K562 (cell line): ENCODE data around the gene JUNB. TPM values are rescaled to one million over a fixed set of nuclear protein-coding genes. Genes with fewer than 3 reads are reported as not detected.

Experiments
- ATAC-seq: fragments of 200-7000 bp; cut with Tn5 transposase; 3 replicates; pipeline ENCODE4 v1.9.1; 2020; ENCODE audit warnings: moderate library complexity
- BruUV-seq: library from RNA; stranded (reverse); fragments of 400-500 nt; replicated peaks from 2 replicates; lab custom pipeline; 2021; lab: Mats Ljungman, UMichigan
- CTCF ChIA-PET: fragments of 300-600 bp; formaldehyde crosslinking; extraction: SDS; loops from one replicate; lab custom pipeline; 2021; ENCODE audit warnings: low intra/inter-chr PET ratio; lab: Yijun Ruan, JAX
- POLR2A ChIA-PET: fragments of 300-600, 350-650 bp; sonication (Branson Sonifier 250); formaldehyde crosslinking; extraction: SDS; loops from one replicate; lab custom pipeline; 2021; ENCODE audit warnings: antibody characterized with exemption, inconsistent platforms; lab: Yijun Ruan, JAX
- DNase-seq, 4 experiments: peaks; one replicate each; pipeline versions ENCODE4 v3.0.0 to v3.0.0-alpha.2; 2011 to 2018; ENCODE audit warnings: low spot score in 3 of 4, mixed read lengths in 3 of 4; ENCODE audit errors: extremely low read depth in 1 of 4
- FAIRE-seq: peaks from 2 replicates; lab custom pipeline; 2011; peaks lifted over from hg19 to GRCh38; lab: Jason Lieb, UNC
- H2AFZ ChIP-seq: 2 replicates; pipeline ENCODE4 v1.6.0; 2011; ENCODE audit warnings: low read depth, low read length, control low read depth, inconsistent platforms
- H3K27ac ChIP-seq: fragments of 200-600 bp; 3 replicates; pipeline ENCODE4 v1.8.0; 2011; ENCODE audit warnings: low read depth, mild to moderate bottlenecking, control low read depth, inconsistent platforms, low read length, moderate library complexity, mixed read lengths; ENCODE audit errors: extremely low read depth
- H3K27me3 ChIP-seq, 2 experiments: fragments of 300-600 bp in 1 of 2; 2 replicates in 1 of 2; 3 replicates in 1 of 2; pipeline versions ENCODE4 v1.6.0 to v1.8.0; 2011; ENCODE audit warnings: inconsistent platforms in 2 of 2, low read length in 2 of 2, mild to moderate bottlenecking in 1 of 2, mixed read lengths in 1 of 2, moderate library complexity in 1 of 2; ENCODE audit not compliant: control insufficient read depth in 2 of 2, insufficient read depth in 2 of 2
- H3K36me3 ChIP-seq: fragments of 300-600 bp; 3 replicates; pipeline ENCODE4 v1.8.0; 2011; ENCODE audit warnings: mild to moderate bottlenecking, low read length, inconsistent platforms; ENCODE audit not compliant: control insufficient read depth, insufficient read depth
- H3K4me1 ChIP-seq, 2 experiments: fragments of 200-600 bp in 1 of 2; replicated peaks in 1 of 2; 2 replicates in 1 of 2; 3 replicates in 1 of 2; pipeline versions ENCODE4 v1.5.1 to v1.8.0; 2011; ENCODE audit warnings: inconsistent platforms in 2 of 2, low read length in 2 of 2, mild to moderate bottlenecking in 1 of 2, mixed read lengths in 1 of 2, moderate library complexity in 1 of 2; ENCODE audit not compliant: control insufficient read depth in 2 of 2, insufficient read depth in 2 of 2
- H3K4me2 ChIP-seq: 2 replicates; pipeline ENCODE4 v1.6.1; 2011; ENCODE audit warnings: low read length, control low read depth, inconsistent platforms, mixed read lengths; ENCODE audit not compliant: insufficient read depth
- H3K4me3 ChIP-seq: fragments of 200-600 bp; sonication (generic), shearing (Covaris generic); 2 replicates; pipeline ENCODE4 v1.5.1; 2016; ENCODE audit warnings: control low read depth, inconsistent platforms
- H3K79me2 ChIP-seq: fragments of 200-600 bp; 3 replicates; pipeline ENCODE4 v1.8.0; 2011; ENCODE audit warnings: low read length, inconsistent platforms; ENCODE audit not compliant: control insufficient read depth, insufficient read depth
- H3K9ac ChIP-seq, 2 experiments: 2 replicates each; pipeline versions ENCODE4 v1.6.0 to v1.6.1; 2011; ENCODE audit warnings: low read depth in 2 of 2, low read length in 2 of 2, control low read depth in 1 of 2, inconsistent platforms in 1 of 2, mild to moderate bottlenecking in 1 of 2, mixed read lengths in 1 of 2; ENCODE audit not compliant: insufficient read depth in 1 of 2
- H3K9me1 ChIP-seq: one replicate; pipeline ENCODE4 v1.6.0; 2011; ENCODE audit warnings: inconsistent platforms, mild to moderate bottlenecking, low read length, moderate library complexity; ENCODE audit not compliant: control insufficient read depth, insufficient read depth
- H3K9me3 ChIP-seq: replicated peaks from 2 replicates; pipeline ENCODE4 v1.5.1; 2011; ENCODE audit warnings: low read depth, low read length, inconsistent platforms; ENCODE audit not compliant: control insufficient read depth, insufficient read depth
- H4K20me1 ChIP-seq: replicated peaks from 2 replicates; pipeline ENCODE4 v1.6.1; 2011; ENCODE audit warnings: low read length, inconsistent platforms, mixed read lengths; ENCODE audit not compliant: control insufficient read depth, insufficient read depth
- BRD9 ChIP-seq: fragments of 450-650 bp; IDR thresholded peaks from 2 replicates; pipeline ENCODE4 v1.6.1; 2018; ENCODE audit warnings: low read depth; ENCODE audit not compliant: partially characterized antibody
- DIDO1 ChIP-seq: fragments of 450-650 bp; IDR thresholded peaks from 2 replicates; pipeline ENCODE4 v1.6.1; 2016; ENCODE audit warnings: low read depth, missing biosample characterization, missing genetic modification characterization
- ETS2 ChIP-seq: IDR thresholded peaks from 2 replicates; pipeline ENCODE4 v1.6.1; 2016; ENCODE audit warnings: borderline replicate concordance, missing genetic modification characterization, mild to moderate bottlenecking, moderate library complexity, missing compliant biosample characterization; ENCODE audit not compliant: poor library complexity, severe bottlenecking
- L3MBTL2 ChIP-seq: fragments of 450-650 bp; IDR thresholded peaks from 2 replicates; pipeline ENCODE4 v1.6.1; 2016; ENCODE audit warnings: mild to moderate bottlenecking, moderate library complexity
- SNAPC5 ChIP-seq: fragments of 250-450 bp; sonication (Bioruptor Pico); IDR thresholded peaks from 2 replicates; pipeline ENCODE4 v1.8.0; 2021; ENCODE audit warnings: moderate library complexity, mild to moderate bottlenecking, inconsistent platforms
- TEAD4 ChIP-seq, 2 experiments: sonication (generic) in 1 of 2; formaldehyde crosslinking in 1 of 2; IDR thresholded peaks; 2 replicates each; pipeline versions ENCODE4 v1.6.1 to v1.8.0; 2012 to 2022; ENCODE audit warnings: borderline replicate concordance in 1 of 2, inconsistent platforms in 1 of 2, low read length in 1 of 2, mild to moderate bottlenecking in 1 of 2, missing genetic modification reagents in 1 of 2
- ZC3H11A ChIP-seq: IDR thresholded peaks from 2 replicates; pipeline ENCODE4 v1.6.1; 2012; ENCODE audit warnings: low read depth, low read length, improper control_type of control experiment
- ZFP91 ChIP-seq: sonication (generic); formaldehyde crosslinking; IDR thresholded peaks from 2 replicates; pipeline ENCODE4 v1.8.0; 2022; ENCODE audit warnings: mild to moderate bottlenecking, missing genetic modification reagents
- ZKSCAN1 ChIP-seq: fragments of 150-350 bp; IDR thresholded peaks from 2 replicates; pipeline ENCODE4 v1.6.1; 2016; ENCODE audit warnings: low read depth, low read length
- ZNF140 ChIP-seq: fragments of 250-450 bp; sonication (Bioruptor Pico); IDR thresholded peaks from 2 replicates; pipeline ENCODE4 v1.8.0; 2021; ENCODE audit warnings: moderate library complexity, mild to moderate bottlenecking, inconsistent platforms
- ZNF76 ChIP-seq: fragments of 250-450 bp; sonication (Bioruptor Pico); IDR thresholded peaks from 2 replicates; pipeline ENCODE4 v1.4.0; 2020; ENCODE audit warnings: mild to moderate bottlenecking, moderate library complexity, borderline replicate concordance
- WGBS: fragments of 100-300 bp; shearing (Covaris generic); methylation state at CpG from one replicate; pipeline ENCODE4 v1.1.6; 2016; ENCODE audit warnings: low coverage, mixed read lengths; ENCODE audit not compliant: insufficient coverage; ENCODE audit errors: missing lambda C conversion rate; 5-methylcytosine and 5-hydroxymethylcytosine counted together
- in situ Hi-C: fragments of 300-500 bp; cut with MboI; formaldehyde crosslinking; loops from 4 replicates; pipeline ENCODE4 v1.15.0; 2018; ENCODE audit warnings: inconsistent platforms, mixed read lengths
- intact Hi-C: fragments of 100-400 bp; cut with micrococcal nuclease; formaldehyde crosslinking; loops from 2 replicates; pipeline ENCODE4 v1.14.2; 2022
- polyA plus RNA-seq, 8 experiments: library from polyadenylated mRNA; depleted of rRNA in 4 of 8; stranded (reverse) in 5 of 8; unstranded in 3 of 8; fragments of >200 nt; fragmentation: Nextera tagmentation in 2 of 8; fragmentation: Illumina TruSeq in 1 of 8; extraction: Ambion mirVana in 2 of 8; extraction: Trizol in 1 of 8; gene quantifications; 2 replicates each; pipeline versions ENCODE4 v1.2.1 to v1.2.3, GENCODE V29; 2011 to 2014; ENCODE audit warnings: inconsistent platforms in 1 of 8, missing spikeins in 1 of 8
- total RNA-seq, 7 experiments: library from RNA; depleted of rRNA in 6 of 7; stranded (reverse); fragments of >200 nt in 6 of 7; fragmentation: Illumina TruSeq in 2 of 7; extraction: Trizol in 2 of 7; gene quantifications; 2 replicates each; pipeline versions ENCODE4 v1.2.1 to v1.2.3, GENCODE V29; 2011 to 2021; ENCODE audit warnings: low replicate concordance in 1 of 7
- TF ChIP-seq, protein P1 (sequence below): fragments of 450-650 bp; IDR thresholded peaks from 2 replicates; pipeline ENCODE4 v1.7.1; 2018; ENCODE audit warnings: mild to moderate bottlenecking, low read depth; ENCODE audit not compliant: partially characterized antibody
- TF ChIP-seq, protein P2 (sequence below): fragments of 200-800 bp; sonication (Bioruptor generic); IDR thresholded peaks from 2 replicates; pipeline ENCODE4 v1.6.1; 2017; ENCODE audit warnings: missing genetic modification characterization, missing compliant biosample characterization

JUNB gene
- total and polyA plus RNA-seq, 9 of the 15 experiments (the other 6 are each of a cell fraction or from before 2014, with no cell fraction given), result 0.23 to 88.1 (median 13.1) TPM

GRCh38 chr19:12750851-12751250 is 40.4 kb upstream of the JUNB start:
- POLR2A ChIA-PET, result interaction anchor here (1.0 to 1.9 kb wide), 2 partner anchors 15 to 42 kb away, joined by 4 to 5 read pairs; no protein-coding TSS in a partner anchor
- in situ Hi-C loops, result no loop called here
- H3K27me3 ChIP-seq, result peaks cover 20 to 36% of the 10 kb centered on the region in 2 experiments; a peak in 3 of 5 replicates
- peaks cover 0 to 26% of the 10 kb centered on the region in 2 experiments; a peak in 3 of 5 replicates for H3K4me1 ChIP-seq
- H4K20me1 ChIP-seq, result no peaks in the 10 kb centered on the region
- no peak overlapping the region for H3K4me3 ChIP-seq
- no peaks in the 10 kb centered on the region for H3K9me1 ChIP-seq
- ATAC-seq, result no peak
- H3K27ac ChIP-seq, result no peak overlapping the region
- H3K79me2 ChIP-seq, result no peaks in the 10 kb centered on the region
- peaks cover 9% of the 10 kb centered on the region for H3K9me3 ChIP-seq
- peaks cover 22% of the 10 kb centered on the region; the same call in 2 of the 3 replicates for H3K36me3 ChIP-seq
- no peak overlapping the region for H2AFZ ChIP-seq
- CTCF ChIA-PET, result interaction anchor here (0.6 kb wide), 1 partner anchor 93 kb away, joined by 3 read pairs; no protein-coding TSS in a partner anchor
- no peak overlapping the region for H3K4me2 ChIP-seq
- H3K9ac ChIP-seq, result no peak overlapping the region; a peak in 1 of 4 replicates
- intact Hi-C loops, result no loop called here
- WGBS, result 7% methylated on average over 9 of the region's 9 CpGs
- DNase-seq, result no peak
- peak; percentile 40 for FAIRE-seq
- TF ChIP-seq DIDO1 (tag) (no peak), TEAD4 (IDR thresholded peaks at IDR 0.05; ENCODE audit: low read length) (no peak), TEAD4 (CRISPR knock-in tag; IDR thresholded peaks at IDR 0.05; ENCODE audit: borderline replicate concordance) (no peak), ETS2 (tag) (no peak), ZNF140 (CRISPR knock-in tag) (no peak), ZFP91 (CRISPR knock-in tag) (no peak), BRD9 (no peak), ZNF76 (CRISPR knock-in tag) (no peak), L3MBTL2 (no peak), SNAPC5 (CRISPR knock-in tag) (no peak), ZC3H11A (no peak), ZKSCAN1 (no peak)
- TF ChIP-seq, protein P1, sequence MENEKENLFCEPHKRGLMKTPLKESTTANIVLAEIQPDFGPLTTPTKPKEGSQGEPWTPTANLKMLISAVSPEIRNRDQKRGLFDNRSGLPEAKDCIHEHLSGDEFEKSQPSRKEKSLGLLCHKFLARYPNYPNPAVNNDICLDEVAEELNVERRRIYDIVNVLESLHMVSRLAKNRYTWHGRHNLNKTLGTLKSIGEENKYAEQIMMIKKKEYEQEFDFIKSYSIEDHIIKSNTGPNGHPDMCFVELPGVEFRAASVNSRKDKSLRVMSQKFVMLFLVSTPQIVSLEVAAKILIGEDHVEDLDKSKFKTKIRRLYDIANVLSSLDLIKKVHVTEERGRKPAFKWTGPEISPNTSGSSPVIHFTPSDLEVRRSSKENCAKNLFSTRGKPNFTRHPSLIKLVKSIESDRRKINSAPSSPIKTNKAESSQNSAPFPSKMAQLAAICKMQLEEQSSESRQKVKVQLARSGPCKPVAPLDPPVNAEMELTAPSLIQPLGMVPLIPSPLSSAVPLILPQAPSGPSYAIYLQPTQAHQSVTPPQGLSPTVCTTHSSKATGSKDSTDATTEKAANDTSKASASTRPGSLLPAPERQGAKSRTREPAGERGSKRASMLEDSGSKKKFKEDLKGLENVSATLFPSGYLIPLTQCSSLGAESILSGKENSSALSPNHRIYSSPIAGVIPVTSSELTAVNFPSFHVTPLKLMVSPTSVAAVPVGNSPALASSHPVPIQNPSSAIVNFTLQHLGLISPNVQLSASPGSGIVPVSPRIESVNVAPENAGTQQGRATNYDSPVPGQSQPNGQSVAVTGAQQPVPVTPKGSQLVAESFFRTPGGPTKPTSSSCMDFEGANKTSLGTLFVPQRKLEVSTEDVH, result no peak
- TF ChIP-seq, protein P2, sequence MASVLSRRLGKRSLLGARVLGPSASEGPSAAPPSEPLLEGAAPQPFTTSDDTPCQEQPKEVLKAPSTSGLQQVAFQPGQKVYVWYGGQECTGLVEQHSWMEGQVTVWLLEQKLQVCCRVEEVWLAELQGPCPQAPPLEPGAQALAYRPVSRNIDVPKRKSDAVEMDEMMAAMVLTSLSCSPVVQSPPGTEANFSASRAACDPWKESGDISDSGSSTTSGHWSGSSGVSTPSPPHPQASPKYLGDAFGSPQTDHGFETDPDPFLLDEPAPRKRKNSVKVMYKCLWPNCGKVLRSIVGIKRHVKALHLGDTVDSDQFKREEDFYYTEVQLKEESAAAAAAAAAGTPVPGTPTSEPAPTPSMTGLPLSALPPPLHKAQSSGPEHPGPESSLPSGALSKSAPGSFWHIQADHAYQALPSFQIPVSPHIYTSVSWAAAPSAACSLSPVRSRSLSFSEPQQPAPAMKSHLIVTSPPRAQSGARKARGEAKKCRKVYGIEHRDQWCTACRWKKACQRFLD (CRISPR knock-in tag), result no peak
- BruUV-seq, result no TSS peak
